Measurements from ENCODE around the gene BPHL. TPM values are rescaled to one million over a fixed set of nuclear protein-coding genes. Genes with fewer than 3 reads are reported as not detected.
"Not testable (repeated sequence)": the region's sequence is repeated elsewhere in the genome, so short reads cannot be mapped to it uniquely, and the experiment has no call there.

Gene BPHL
- total RNA-seq, 4 donors from 2014 or later, result 6.7 to 21.6 (median 12.6) TPM

DNA sequence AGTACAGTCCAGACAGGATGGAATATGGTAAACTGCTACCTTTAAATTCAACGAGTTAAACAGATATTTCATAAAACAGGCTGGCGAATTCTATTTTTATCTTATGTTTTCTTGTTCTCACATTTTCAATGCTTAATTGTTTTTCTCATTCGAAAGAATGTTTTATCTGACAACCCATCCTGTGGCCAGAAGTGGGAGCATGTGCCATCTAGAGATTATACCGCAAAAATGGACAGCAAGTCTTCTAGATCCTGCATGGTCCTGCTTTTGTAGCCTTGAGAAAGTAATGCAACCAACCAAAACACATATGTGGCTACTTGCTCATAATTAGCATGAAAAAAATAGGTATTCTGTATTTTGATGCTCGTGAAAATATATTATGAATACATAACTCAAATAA lies 78.3 kb downstream of the BPHL start:
- Histone ChIP-seq H3K27ac (no peak overlapping the region), H3K4me1 (peaks cover 0 to 8% (median 0%) of the 10 kb centered on the region in 4 donors), H3K36me3 (no peaks in the 10 kb centered on the region), H3K4me3 (no peak overlapping the region), H3K27me3 (no peaks in the 10 kb centered on the region), H3K9me3 (peaks cover 0 to 4% (median 0%) of the 10 kb centered on the region in 4 donors)
- WGBS, 2 donors, result 75 to 82% methylated on average over 5 of the region's 5 CpGs
- no peak for TF ChIP-seq POLR2A (IDR thresholded peaks at IDR 0.05)
- TF ChIP-seq EP300 (IDR thresholded peaks at IDR 0.05), result no peak
- TF ChIP-seq, protein P1, sequence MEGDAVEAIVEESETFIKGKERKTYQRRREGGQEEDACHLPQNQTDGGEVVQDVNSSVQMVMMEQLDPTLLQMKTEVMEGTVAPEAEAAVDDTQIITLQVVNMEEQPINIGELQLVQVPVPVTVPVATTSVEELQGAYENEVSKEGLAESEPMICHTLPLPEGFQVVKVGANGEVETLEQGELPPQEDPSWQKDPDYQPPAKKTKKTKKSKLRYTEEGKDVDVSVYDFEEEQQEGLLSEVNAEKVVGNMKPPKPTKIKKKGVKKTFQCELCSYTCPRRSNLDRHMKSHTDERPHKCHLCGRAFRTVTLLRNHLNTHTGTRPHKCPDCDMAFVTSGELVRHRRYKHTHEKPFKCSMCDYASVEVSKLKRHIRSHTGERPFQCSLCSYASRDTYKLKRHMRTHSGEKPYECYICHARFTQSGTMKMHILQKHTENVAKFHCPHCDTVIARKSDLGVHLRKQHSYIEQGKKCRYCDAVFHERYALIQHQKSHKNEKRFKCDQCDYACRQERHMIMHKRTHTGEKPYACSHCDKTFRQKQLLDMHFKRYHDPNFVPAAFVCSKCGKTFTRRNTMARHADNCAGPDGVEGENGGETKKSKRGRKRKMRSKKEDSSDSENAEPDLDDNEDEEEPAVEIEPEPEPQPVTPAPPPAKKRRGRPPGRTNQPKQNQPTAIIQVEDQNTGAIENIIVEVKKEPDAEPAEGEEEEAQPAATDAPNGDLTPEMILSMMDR (IDR thresholded peaks at IDR 0.05), result no peak
- no peak for DNase-seq (ENCODE audit: low spot score in 2 of 2)

GRCh38 chr6:3197734-3198133 lies 79.2 kb downstream of the BPHL start:
- 93% methylated on average over 5 of the region's 5 CpGs for WGBS, 2 donors
- H3K4me1 ChIP-seq; H3K27ac ChIP-seq; H3K27me3 ChIP-seq; DNase-seq (ENCODE audit: low spot score in 2 of 2); H3K36me3 ChIP-seq; H3K4me3 ChIP-seq; H3K9me3 ChIP-seq: not testable (repeated sequence)

DNA sequence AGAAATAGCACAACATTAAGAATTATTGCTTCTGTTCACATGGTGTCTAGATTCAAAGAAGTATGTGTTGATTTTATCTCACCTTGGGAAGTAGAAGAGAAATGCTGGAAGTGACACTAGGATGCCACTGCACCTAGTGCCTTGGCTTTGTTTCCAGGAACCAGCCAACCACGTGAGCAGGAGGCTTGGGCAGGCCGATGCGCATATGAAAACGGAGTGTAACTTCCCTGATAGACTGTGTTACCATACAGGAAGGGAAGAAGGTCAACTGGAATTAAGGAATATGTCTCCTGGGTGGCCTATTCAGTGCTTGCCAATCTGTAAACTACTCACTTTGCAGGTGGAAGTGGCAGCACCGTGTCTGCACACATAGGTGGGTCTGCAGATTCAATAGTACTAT lies 80.9 kb downstream of the BPHL start:
- 77 to 85% methylated on average over 5 of the region's 5 CpGs for WGBS, 2 donors
- no peak overlapping the region for H3K27ac ChIP-seq
- peaks cover 0 to 8% (median 0%) of the 10 kb centered on the region in 4 donors for H3K4me1 ChIP-seq
- no peaks in the 10 kb centered on the region for H3K36me3 ChIP-seq
- peaks cover 0 to 4% (median 0%) of the 10 kb centered on the region in 4 donors for H3K9me3 ChIP-seq
- H3K4me3 ChIP-seq, result no peak overlapping the region
- no peaks in the 10 kb centered on the region for H3K27me3 ChIP-seq
- no peak for DNase-seq (ENCODE audit: low spot score in 2 of 2)
- TF ChIP-seq, protein P1 (IDR thresholded peaks at IDR 0.05), result no peak
- TF ChIP-seq POLR2A (IDR thresholded peaks at IDR 0.05) (no peak), EP300 (IDR thresholded peaks at IDR 0.05) (no peak)

DNA sequence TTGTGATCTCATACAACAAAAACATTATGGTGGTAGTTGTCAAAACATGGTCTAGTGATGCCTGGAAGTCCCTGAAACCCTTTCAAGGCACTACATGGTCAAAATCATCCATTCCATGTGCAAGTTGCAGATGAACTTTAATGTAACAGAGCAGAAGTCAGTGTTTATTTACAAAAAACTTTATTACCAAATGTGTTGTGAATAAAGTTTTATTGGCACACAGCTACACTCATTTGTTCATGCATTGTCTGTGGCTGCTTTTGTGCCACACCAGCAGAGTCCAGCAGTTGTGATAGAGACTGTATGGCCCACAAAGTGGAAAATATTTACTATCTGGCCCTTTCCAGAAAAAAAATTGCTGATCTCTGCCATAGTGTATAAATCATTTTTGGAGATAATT lies 82.2 kb downstream of the BPHL start:
- TF ChIP-seq POLR2A (IDR thresholded peaks at IDR 0.05), result no peak
- TF ChIP-seq, protein P1 (IDR thresholded peaks at IDR 0.05), result no peak
- no peak for TF ChIP-seq EP300 (IDR thresholded peaks at IDR 0.05)
- DNase-seq (ENCODE audit: low spot score in 2 of 2), result no peak
- no peak overlapping the region for H3K27ac ChIP-seq
- H3K9me3 ChIP-seq, result peaks cover 0 to 9% (median 0%) of the 10 kb centered on the region in 4 donors
- H3K36me3 ChIP-seq, result no peaks in the 10 kb centered on the region
- H3K4me3 ChIP-seq, result no peak overlapping the region
- H3K4me1 ChIP-seq, result no peaks in the 10 kb centered on the region
- H3K27me3 ChIP-seq, result no peaks in the 10 kb centered on the region

DNA sequence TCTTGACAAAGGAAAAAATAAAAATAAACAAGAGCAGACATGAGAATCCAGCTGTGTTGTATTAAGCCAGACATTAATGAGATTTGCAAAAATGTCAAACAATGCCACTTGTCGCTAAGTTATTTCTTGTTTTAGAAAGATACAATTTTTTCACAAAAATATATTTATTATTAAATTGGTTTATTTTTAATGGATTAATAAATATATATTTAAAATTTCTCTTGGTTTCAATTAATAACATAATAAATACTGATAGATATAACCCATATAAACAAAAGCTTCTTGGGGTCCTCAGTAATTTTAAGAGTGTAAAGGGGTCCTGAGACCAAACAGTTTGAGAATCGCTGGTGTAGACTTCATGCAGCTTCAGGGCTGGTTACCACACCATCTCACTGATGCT lies 82.9 kb downstream of the BPHL start:
- no peaks in the 10 kb centered on the region for H3K4me1 ChIP-seq
- no peak overlapping the region for H3K27ac ChIP-seq
- H3K9me3 ChIP-seq, result peaks cover 0 to 9% (median 0%) of the 10 kb centered on the region in 4 donors
- H3K36me3 ChIP-seq, result no peaks in the 10 kb centered on the region
- H3K4me3 ChIP-seq, result no peak overlapping the region
- no peak for DNase-seq (ENCODE audit: low spot score in 2 of 2)
- 91 to 96% methylated on average over 2 of the region's 2 CpGs for WGBS, 2 donors
- no peaks in the 10 kb centered on the region for H3K27me3 ChIP-seq
- TF ChIP-seq POLR2A (IDR thresholded peaks at IDR 0.05) (no peak), EP300 (IDR thresholded peaks at IDR 0.05) (no peak)
- TF ChIP-seq, protein P1 (IDR thresholded peaks at IDR 0.05), result no peak

Small RNA genes lying within 50 kb of the gene (small RNA-seq; reads per million reads assigned to genes)
- gene RNA5SP201, result not detected

Other genes starting within 250 kb of the BPHL start
- gene SERPINB9, start 215.4 kb upstream of the BPHL start, total RNA-seq, result 10 to 100 TPM; 17.1 to 54.4 (median 35.8) TPM
- 100 to 1,000 TPM; 130 to 185 (median 155) TPM for gene SERPINB6, start 147.1 kb upstream of the BPHL start, total RNA-seq
- 10 to 100 TPM; 18.8 to 33.6 (median 25.8) TPM for gene NQO2, start 118.8 kb upstream of the BPHL start, total RNA-seq
- gene RIPK1, start 50.2 kb upstream of the BPHL start, total RNA-seq, result 10 to 100 TPM; 20.1 to 22.6 (median 21.2) TPM
- gene TUBB2A, start 38.8 kb downstream of the BPHL start, total RNA-seq, result 100 to 1,000 TPM in 1 of 4 donors, 10 to 100 TPM in 3; 37.5 to 100 (median 68.0) TPM
- 10 to 100 TPM; 13.7 to 47.6 (median 32.6) TPM for gene TUBB2B, start 108.9 kb downstream of the BPHL start, total RNA-seq
- gene PSMG4, start 140.2 kb downstream of the BPHL start, total RNA-seq, result 10 to 100 TPM; 14.7 to 36.5 (median 31.8) TPM

Data from tibial nerve (tissue), 4 donors.